WTC11 (cell line): ENCODE results near the gene NHS. TPM values are rescaled to one million over a fixed set of nuclear protein-coding genes. Genes with fewer than 3 reads are reported as not detected.

Experiments used
- ATAC-seq: fragments of 200-7000 bp; cut with Tn5 transposase; 2 replicates; pipeline ENCODE4 v1.10.0; 2021; ENCODE audit warnings: mild to moderate bottlenecking, moderate library complexity
- CTCF ChIA-PET: fragments of 300-600 bp; sonication (Branson Sonifier 250); formaldehyde crosslinking; loops from one replicate; lab custom pipeline; 2021; ENCODE audit warnings: antibody characterized with exemption; lab: Charles Lee
- POLR2A ChIA-PET: fragments of 350-600 bp; sonication (Branson Sonifier 250); formaldehyde crosslinking; loops from one replicate; lab custom pipeline; 2021; ENCODE audit warnings: antibody characterized with exemption; lab: Charles Lee
- DNase-seq: peaks from one replicate; pipeline ENCODE4 v3.0.0; 2021; ENCODE audit warnings: low spot score
- H3K27ac Mint-ChIP-seq: 2 replicates; pipeline ENCODE4 v1.8.0; 2021; ENCODE audit warnings: mixed read lengths
- H3K27me3 Mint-ChIP-seq: 2 replicates; pipeline ENCODE4 v1.8.0; 2021; ENCODE audit warnings: low read depth, mild to moderate bottlenecking, moderate library complexity, mixed read lengths
- H3K36me3 Mint-ChIP-seq: 2 replicates; pipeline ENCODE4 v1.8.0; 2021; ENCODE audit warnings: mixed read lengths
- H3K4me1 Mint-ChIP-seq: 2 replicates; pipeline ENCODE4 v1.8.0; 2022; ENCODE audit warnings: mixed read lengths
- H3K4me3 Mint-ChIP-seq: 2 replicates; pipeline ENCODE4 v1.8.0; 2021; ENCODE audit warnings: mild to moderate bottlenecking, moderate library complexity, mixed read lengths
- H3K9me3 Mint-ChIP-seq: 2 replicates; pipeline ENCODE4 v1.8.0; 2021; ENCODE audit warnings: mixed read lengths
- GTF2I ChIP-seq: fragments of 250-450 bp; sonication (Bioruptor Pico); conservative IDR thresholded peaks from 2 replicates; pipeline ENCODE4 v1.4.0; 2021; ENCODE audit warnings: mild to moderate bottlenecking
- JUN ChIP-seq: sonication (generic); formaldehyde crosslinking; IDR thresholded peaks from 2 replicates; pipeline ENCODE4 v1.8.0; 2023; ENCODE audit warnings: mild to moderate bottlenecking, missing genetic modification reagents
- KAT7 ChIP-seq: sonication (generic); formaldehyde crosslinking; IDR thresholded peaks from 2 replicates; pipeline ENCODE4 v1.8.1; 2023; ENCODE audit warnings: missing genetic modification reagents, mild to moderate bottlenecking, borderline replicate concordance
- SP1 ChIP-seq: sonication (generic); formaldehyde crosslinking; conservative IDR thresholded peaks from 2 replicates; pipeline ENCODE4 v1.8.1; 2022; ENCODE audit warnings: missing genetic modification reagents
- total RNA-seq: library from RNA; stranded (reverse); gene quantifications from 3 replicates; pipeline ENCODE4 v1.2.3, GENCODE V29; 2021
- TF ChIP-seq, protein P1 (sequence below): sonication (generic); formaldehyde crosslinking; conservative IDR thresholded peaks from 2 replicates; pipeline ENCODE4 v1.8.1; 2022; ENCODE audit warnings: mild to moderate bottlenecking, missing genetic modification reagents
- TF ChIP-seq, protein P2 (sequence below): fragments of 250-450 bp; sonication (Bioruptor Pico); IDR thresholded peaks from 2 replicates; pipeline ENCODE4 v1.8.0; 2021; ENCODE audit warnings: mild to moderate bottlenecking
- TF ChIP-seq, protein P3 (sequence below): sonication (generic); formaldehyde crosslinking; IDR thresholded peaks from 2 replicates; pipeline ENCODE4 v1.8.1; 2023; ENCODE audit warnings: mild to moderate bottlenecking, missing genetic modification reagents, moderate library complexity
- TF ChIP-seq, protein P4 (sequence below): fragments of 250-450 bp; sonication (Bioruptor Pico); IDR thresholded peaks from 2 replicates; pipeline ENCODE4 v2.1.2; 2022; ENCODE audit warnings: mild to moderate bottlenecking, moderate library complexity
- TF ChIP-seq, protein P5 (sequence below): sonication (generic); formaldehyde crosslinking; IDR thresholded peaks from 2 replicates; pipeline ENCODE4 v1.8.1; 2023; ENCODE audit warnings: mild to moderate bottlenecking, missing genetic modification reagents
- TF ChIP-seq, protein P6 (sequence below): sonication (generic); formaldehyde crosslinking; IDR thresholded peaks from 2 replicates; pipeline ENCODE4 v1.8.1; 2023; ENCODE audit warnings: mild to moderate bottlenecking, missing genetic modification reagents, borderline replicate concordance

Gene NHS
- total RNA-seq, 1 experiment from 2014 or later, result 5.8 TPM

DNA sequence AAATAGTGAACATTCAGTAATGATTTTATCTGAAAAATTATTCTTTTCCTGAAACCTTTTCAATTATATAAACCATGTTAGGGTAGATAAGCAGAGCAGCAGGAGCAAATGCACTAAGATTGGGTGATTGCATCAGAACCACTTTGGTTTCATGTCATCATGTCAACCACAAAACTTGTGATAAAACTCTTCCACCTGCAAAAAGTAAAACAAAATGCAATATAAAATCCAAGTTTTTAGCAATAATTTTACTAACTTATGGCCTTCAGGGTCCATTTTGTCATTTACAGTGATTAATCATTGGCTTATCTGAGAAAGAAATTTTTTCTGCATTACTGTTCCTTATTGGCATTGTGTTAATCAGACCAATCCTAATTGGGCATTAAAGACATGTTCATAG is 42.4 kb downstream of the NHS start:
- no peak for DNase-seq
- POLR2A ChIA-PET, result no interaction called here
- TF ChIP-seq, protein P1, sequence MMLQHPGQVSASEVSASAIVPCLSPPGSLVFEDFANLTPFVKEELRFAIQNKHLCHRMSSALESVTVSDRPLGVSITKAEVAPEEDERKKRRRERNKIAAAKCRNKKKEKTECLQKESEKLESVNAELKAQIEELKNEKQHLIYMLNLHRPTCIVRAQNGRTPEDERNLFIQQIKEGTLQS, result no peak
- TF ChIP-seq SP1 (CRISPR knock-in tag) (no peak), JUN (no peak)
- TF ChIP-seq, protein P2, sequence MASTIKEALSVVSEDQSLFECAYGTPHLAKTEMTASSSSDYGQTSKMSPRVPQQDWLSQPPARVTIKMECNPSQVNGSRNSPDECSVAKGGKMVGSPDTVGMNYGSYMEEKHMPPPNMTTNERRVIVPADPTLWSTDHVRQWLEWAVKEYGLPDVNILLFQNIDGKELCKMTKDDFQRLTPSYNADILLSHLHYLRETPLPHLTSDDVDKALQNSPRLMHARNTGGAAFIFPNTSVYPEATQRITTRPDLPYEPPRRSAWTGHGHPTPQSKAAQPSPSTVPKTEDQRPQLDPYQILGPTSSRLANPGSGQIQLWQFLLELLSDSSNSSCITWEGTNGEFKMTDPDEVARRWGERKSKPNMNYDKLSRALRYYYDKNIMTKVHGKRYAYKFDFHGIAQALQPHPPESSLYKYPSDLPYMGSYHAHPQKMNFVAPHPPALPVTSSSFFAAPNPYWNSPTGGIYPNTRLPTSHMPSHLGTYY (CRISPR knock-in tag), result no peak
- TF ChIP-seq, protein P3, sequence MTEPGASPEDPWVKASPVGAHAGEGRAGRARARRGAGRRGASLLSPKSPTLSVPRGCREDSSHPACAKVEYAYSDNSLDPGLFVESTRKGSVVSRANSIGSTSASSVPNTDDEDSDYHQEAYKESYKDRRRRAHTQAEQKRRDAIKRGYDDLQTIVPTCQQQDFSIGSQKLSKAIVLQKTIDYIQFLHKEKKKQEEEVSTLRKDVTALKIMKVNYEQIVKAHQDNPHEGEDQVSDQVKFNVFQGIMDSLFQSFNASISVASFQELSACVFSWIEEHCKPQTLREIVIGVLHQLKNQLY (CRISPR knock-in tag), result no peak
- TF ChIP-seq, all 79 proteins: peak for 0

DNA sequence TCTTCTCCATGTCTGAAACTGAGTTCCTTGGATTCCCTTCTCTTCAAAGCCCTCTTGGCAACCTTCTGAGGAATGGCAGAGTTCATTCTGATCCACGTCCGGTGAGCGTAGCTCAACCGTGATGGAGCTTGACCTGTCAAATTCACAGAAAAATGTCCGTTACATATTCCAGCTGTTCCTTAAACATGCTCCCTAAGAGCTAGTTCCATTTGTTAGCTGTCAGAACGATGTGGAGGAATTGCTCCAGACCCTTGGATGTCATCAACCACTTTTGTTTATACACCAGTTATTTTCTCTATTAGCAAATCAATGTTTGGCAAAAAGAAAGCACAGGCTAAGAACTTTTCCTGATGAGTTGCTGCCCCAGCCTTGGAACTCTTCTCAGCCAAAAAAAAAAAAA is 50.1 kb downstream of the NHS start:
- POLR2A ChIA-PET, result interaction anchor here (0.7 kb wide), 1 partner anchor 160 kb away, joined by 3 read pairs; no protein-coding TSS in a partner anchor
- ATAC-seq, result no peak
- no peak overlapping the region for H3K4me3 Mint-ChIP-seq

More for the DNA sequence above, 42.4 kb downstream of the NHS start:
- H3K27ac Mint-ChIP-seq, result no peak overlapping the region
- H3K27me3 Mint-ChIP-seq, result no peaks in the 10 kb centered on the region; the same call in 1 of the 2 replicates
- peaks cover 46% of the 10 kb centered on the region for H3K4me1 Mint-ChIP-seq
- CTCF ChIA-PET, result no interaction called here
- no peaks in the 10 kb centered on the region for H3K36me3 Mint-ChIP-seq
- no peak overlapping the region for H3K4me3 Mint-ChIP-seq
- ATAC-seq, result no peak
- no peaks in the 10 kb centered on the region for H3K9me3 Mint-ChIP-seq

More for the DNA sequence above, 50.1 kb downstream of the NHS start:
- no peaks in the 10 kb centered on the region; the same call in 1 of the 2 replicates for H3K9me3 Mint-ChIP-seq
- TF ChIP-seq, protein P4, sequence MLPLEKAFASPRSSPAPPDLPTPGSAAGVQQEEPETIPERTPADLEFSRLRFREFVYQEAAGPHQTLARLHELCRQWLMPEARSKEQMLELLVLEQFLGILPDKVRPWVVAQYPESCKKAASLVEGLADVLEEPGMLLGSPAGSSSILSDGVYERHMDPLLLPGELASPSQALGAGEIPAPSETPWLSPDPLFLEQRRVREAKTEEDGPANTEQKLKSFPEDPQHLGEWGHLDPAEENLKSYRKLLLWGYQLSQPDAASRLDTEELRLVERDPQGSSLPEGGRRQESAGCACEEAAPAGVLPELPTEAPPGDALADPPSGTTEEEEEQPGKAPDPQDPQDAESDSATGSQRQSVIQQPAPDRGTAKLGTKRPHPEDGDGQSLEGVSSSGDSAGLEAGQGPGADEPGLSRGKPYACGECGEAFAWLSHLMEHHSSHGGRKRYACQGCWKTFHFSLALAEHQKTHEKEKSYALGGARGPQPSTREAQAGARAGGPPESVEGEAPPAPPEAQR (CRISPR knock-in tag), result no peak
- TF ChIP-seq, protein P5, sequence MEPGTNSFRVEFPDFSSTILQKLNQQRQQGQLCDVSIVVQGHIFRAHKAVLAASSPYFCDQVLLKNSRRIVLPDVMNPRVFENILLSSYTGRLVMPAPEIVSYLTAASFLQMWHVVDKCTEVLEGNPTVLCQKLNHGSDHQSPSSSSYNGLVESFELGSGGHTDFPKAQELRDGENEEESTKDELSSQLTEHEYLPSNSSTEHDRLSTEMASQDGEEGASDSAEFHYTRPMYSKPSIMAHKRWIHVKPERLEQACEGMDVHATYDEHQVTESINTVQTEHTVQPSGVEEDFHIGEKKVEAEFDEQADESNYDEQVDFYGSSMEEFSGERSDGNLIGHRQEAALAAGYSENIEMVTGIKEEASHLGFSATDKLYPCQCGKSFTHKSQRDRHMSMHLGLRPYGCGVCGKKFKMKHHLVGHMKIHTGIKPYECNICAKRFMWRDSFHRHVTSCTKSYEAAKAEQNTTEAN, result no peak
- TF ChIP-seq GTF2I (no peak), KAT7 (CRISPR knock-in tag) (no peak)
- TF ChIP-seq, protein P6, sequence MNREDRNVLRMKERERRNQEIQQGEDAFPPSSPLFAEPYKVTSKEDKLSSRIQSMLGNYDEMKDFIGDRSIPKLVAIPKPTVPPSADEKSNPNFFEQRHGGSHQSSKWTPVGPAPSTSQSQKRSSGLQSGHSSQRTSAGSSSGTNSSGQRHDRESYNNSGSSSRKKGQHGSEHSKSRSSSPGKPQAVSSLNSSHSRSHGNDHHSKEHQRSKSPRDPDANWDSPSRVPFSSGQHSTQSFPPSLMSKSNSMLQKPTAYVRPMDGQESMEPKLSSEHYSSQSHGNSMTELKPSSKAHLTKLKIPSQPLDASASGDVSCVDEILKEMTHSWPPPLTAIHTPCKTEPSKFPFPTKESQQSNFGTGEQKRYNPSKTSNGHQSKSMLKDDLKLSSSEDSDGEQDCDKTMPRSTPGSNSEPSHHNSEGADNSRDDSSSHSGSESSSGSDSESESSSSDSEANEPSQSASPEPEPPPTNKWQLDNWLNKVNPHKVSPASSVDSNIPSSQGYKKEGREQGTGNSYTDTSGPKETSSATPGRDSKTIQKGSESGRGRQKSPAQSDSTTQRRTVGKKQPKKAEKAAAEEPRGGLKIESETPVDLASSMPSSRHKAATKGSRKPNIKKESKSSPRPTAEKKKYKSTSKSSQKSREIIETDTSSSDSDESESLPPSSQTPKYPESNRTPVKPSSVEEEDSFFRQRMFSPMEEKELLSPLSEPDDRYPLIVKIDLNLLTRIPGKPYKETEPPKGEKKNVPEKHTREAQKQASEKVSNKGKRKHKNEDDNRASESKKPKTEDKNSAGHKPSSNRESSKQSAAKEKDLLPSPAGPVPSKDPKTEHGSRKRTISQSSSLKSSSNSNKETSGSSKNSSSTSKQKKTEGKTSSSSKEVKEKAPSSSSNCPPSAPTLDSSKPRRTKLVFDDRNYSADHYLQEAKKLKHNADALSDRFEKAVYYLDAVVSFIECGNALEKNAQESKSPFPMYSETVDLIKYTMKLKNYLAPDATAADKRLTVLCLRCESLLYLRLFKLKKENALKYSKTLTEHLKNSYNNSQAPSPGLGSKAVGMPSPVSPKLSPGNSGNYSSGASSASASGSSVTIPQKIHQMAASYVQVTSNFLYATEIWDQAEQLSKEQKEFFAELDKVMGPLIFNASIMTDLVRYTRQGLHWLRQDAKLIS, result no peak
- TF ChIP-seq, protein P3 (CRISPR knock-in tag), result no peak
- TF ChIP-seq, all 79 proteins: peak for 0
- H3K4me1 Mint-ChIP-seq, result peaks cover 10% of the 10 kb centered on the region
- CTCF ChIA-PET, result no interaction called here
- H3K27me3 Mint-ChIP-seq, result no peaks in the 10 kb centered on the region; the same call in 1 of the 2 replicates
- H3K36me3 Mint-ChIP-seq, result no peaks in the 10 kb centered on the region
- no peak for DNase-seq
- no peak overlapping the region for H3K27ac Mint-ChIP-seq
